ENCODE measurements around the gene ABHD15. TPM values are rescaled to one million over a fixed set of nuclear protein-coding genes. Genes with fewer than 3 reads are reported as not detected.

ABHD15 gene
- polyA plus RNA-seq, 3 donors = 6.8 to 7.6 (median 7.1) TPM

DNA sequence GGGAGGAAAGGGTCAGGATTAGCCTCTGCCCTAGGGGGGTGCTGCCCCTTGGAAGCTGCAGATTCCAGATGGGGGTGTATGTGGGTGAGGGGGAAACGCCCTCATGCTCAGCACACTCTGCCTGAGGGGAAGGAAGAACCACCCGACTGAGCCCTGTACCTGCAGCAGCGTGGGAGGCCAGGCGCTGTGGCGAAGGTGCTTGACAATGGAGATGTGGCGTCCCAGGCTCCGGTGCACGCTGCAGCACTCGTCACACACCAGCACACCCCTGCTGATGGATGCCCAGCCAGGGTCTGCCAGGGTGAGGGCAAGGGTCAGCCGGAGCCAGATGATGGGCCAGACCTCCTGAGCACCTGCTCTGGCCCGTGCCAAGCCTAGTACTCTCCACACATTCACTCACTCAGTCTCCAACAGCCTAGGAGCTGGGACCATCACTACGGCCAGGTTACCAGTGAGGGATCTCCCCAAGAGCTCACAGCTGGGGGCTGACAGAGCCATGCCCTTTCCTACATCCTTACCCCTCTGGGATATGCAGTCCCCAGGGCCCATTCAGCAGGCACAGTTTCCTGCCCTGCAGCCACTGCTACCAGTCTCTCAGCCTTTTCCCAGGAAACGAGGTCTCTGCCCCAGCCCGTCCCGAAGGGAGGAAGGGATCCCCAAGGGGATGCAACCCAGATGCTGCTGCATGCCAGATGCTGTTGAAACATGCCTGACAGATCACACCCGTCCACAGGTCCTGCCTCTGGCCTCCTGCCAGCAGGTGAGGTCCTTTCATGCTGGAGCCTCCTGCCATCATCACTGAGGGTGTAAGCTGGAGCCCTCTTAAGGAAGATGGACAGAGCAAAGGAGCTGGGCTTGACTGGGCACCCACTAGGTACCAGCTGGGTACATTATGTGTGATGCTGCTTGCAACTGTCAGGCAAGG, 16.7 kb upstream of the ABHD15 start:
- DNase-seq (ENCODE audit: low read depth in 3 of 3, low spot score in 2 of 3) = no peak

- DNase-seq (ENCODE audit: low read depth in 3 of 3, low spot score in 2 of 3) = no peak
Measured at GRCh38 chr17:29582772-29583171, 15.9 kb upstream of the ABHD15 start.

GRCh38 chr17:29582254-29582765, 15.5 kb upstream of the ABHD15 start:
- DNase-seq (ENCODE audit: low read depth in 3 of 3, low spot score in 2 of 3) = no peak

DNA sequence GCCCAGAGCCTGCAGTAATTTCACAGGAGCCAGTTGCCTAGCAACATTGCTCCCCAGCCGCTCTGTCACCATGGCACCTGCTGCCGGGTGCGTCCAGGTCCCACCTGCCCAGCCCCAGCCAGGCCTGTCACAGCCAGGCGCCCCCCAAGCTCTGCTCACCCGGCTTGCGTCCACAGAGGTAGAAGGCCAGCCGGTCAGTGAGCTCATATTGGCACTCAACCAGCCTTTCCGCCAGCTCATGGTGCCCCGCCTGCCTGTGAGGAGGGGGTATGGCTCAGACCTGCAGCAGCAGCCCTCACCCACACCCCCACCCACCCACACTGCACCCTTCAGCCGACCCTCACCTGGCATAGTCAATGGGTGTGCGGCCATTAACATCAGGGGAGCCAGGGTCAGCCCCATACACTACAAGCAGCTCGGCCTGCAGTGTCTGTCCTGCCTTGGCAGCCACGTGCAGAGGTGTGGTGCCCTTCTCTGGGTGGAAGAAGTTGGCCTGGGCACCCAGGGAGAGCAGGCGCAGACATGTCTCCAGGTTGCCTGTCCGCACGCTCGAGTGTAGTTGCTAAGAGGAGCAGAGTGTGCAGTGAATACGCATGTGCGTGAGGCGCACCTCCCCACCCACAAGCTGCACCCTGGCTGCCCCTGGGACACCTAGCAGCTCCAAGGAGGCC, 14.9 kb upstream of the ABHD15 start:
- no peak for DNase-seq (ENCODE audit: low read depth in 3 of 3, low spot score in 2 of 3)

- DNase-seq (ENCODE audit: low read depth in 3 of 3, low spot score in 2 of 3) = no peak
Measured at GRCh38 chr17:29579866-29580771, 13.3 kb upstream of the ABHD15 start.

DNA sequence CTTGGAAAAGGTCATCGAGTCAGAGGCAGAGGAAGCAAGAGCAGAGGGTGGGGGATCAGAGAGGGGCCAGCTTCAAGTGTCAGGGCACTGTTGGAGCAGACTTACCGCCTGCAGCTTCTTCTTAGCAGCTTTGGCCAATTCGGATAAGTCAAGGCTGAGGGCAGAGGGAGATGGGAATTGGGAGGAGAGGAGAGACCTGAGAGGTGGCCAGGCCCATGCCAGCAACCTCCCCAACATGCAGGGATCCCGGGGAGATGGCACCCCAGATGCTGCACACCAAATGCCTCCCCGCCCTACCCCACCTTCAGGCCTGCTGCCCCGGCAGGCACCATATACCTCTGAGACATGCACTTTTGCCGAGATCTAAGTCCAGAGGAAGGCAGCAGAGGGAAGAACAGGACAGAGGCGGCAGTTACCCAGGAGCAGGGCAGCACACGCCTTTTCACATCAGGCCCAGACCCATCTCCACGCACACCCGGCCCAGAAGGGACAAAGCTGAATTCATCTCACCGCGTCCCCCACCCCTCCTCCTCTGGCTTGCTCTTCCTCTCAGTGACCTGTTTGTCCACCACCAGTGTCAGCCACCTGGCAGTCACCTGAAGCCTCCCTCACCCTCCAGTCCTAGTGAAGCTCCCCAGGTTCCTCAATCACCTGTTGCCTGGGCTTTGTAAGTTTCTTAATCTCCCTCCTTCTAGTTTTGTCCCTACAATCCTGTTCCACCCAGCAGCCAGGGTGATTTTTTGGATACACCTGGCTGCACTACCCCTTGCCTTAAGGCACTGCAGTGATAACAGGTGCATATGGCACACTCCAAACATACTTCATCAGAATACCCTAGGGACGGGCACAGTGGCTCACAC, 12.0 kb upstream of the ABHD15 start:
- no peak for DNase-seq (ENCODE audit: low read depth in 3 of 3, low spot score in 2 of 3)

- DNase-seq (ENCODE audit: low read depth in 3 of 3, low spot score in 2 of 3) = no peak
Measured at GRCh38 chr17:29577385-29578211, 10.8 kb upstream of the ABHD15 start.

DNA sequence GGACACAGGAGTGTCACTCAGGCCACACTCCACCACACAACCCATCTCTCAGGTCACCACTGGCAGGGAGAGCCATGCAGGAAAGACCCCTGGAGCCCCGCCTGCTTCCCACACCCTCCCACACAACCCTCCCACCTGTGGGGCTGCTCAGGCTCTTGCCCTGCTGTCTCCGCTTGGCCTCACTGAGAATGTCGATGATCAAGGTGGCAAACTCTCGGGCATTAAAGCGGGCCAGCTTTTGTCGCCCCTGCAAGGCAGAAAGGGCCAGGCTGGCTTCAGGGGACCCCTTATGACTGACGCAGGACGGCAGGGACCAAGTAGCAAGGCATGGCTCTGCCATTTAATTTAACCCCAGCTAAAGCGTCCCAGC, 10.1 kb upstream of the ABHD15 start:
- DNase-seq (ENCODE audit: low read depth in 3 of 3, low spot score in 2 of 3) = no peak

DNA sequence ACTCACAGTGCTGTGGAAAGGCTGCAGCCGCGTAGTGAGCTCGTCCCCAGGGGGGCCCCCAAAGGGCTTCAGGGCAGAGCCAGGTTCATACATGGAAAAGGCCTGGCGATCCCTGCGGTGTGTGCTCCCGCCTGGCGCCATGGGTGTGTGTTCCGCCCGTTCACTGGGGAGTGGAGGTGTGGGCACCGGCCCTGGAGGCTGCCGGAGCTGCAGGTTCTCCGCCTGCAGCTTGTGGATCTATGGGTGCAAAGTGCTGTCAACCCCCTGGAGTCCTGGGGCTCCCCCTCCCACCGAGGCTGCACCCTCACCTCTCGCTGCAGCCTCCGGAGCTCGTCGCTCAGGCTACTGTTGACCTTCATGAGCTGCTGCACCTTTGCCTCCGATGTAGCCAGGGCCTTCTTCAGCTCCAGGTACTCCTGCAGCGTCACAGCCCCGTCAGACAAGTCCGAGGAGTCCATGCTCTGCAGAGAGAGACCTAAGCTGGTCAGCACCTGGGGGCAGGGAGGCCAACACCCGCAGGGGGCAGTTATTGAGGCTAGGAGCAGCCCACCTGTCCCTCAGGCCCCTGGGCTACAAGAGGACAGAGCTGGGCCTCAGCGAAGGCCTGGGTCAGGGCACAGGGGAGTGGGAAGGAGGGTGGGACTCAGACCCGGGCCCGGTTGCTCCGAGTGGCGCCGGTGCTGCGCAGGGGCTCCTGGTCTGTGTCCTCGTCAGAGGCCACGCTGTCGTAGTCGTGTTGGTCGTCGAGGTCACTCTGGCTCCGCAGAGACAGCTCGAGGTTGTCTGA, 9.6 kb upstream of the ABHD15 start:
- no peak for DNase-seq (ENCODE audit: low read depth in 3 of 3, low spot score in 2 of 3)

DNA sequence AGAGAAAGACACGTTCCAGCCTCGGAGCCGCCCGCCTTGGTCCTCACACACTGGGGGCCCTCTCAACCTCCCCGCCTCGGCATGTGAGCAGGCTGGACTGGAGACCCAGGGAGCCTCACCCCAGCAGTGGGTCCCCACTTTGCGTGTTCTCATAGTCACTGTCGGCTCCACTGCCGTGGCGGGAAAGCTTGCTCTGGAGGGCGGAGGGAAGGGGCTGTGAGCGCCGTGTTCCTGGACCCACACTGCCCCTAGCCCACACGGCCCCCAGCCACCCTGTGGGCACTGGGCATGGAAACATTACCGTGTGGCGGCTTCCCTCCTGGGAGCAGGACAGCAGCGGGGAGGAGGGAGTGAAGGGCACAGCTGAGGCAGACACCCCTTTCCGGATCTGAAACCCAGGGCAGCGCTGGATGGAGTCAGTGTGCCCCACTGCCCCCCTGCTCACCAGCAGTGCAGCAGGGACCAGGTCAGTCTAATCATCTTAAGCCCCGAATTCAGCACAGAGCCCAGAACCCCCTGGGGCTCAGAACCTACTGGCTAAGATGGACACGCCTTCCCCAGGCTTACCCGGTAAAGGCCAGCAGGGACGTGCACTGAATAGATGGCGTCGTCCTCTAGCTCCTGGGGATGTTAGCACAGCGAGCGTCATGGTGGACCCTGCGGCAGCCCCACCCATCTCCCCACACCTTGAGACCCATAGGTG, 8.8 kb upstream of the ABHD15 start:
- no peak for DNase-seq (ENCODE audit: low read depth in 3 of 3, low spot score in 2 of 3)

- no peak for DNase-seq (ENCODE audit: low read depth in 3 of 3, low spot score in 2 of 3)
Measured at GRCh38 chr17:29574732-29575510, 8.1 kb upstream of the ABHD15 start.

GRCh38 chr17:29573871-29574731, 7.3 kb upstream of the ABHD15 start:
- DNase-seq (ENCODE audit: low read depth in 3 of 3, low spot score in 2 of 3) = no peak

GRCh38 chr17:29573558-29573869, 6.7 kb upstream of the ABHD15 start:
- DNase-seq (ENCODE audit: low read depth in 3 of 3, low spot score in 2 of 3) = no peak

- DNase-seq (ENCODE audit: low read depth in 3 of 3, low spot score in 2 of 3) = no peak
Measured at GRCh38 chr17:29572691-29573557, 6.1 kb upstream of the ABHD15 start.
